HFF-Myc (cell line): ENCODE measurements around the gene DCAF17.

Experiments
- DNase-seq: peaks from one replicate; pipeline ENCODE4 v3.0.0-alpha.2; 2011; ENCODE audit warnings: low read depth; ENCODE audit errors: extremely low read depth
- H3K4me3 ChIP-seq: replicated peaks from 2 replicates; pipeline ENCODE4 v1.5.1; 2011; ENCODE audit warnings: low read depth, mild to moderate bottlenecking, control low read depth, low read length
- TF ChIP-seq, protein P1 (sequence below): IDR thresholded peaks from 2 replicates; pipeline ENCODE4 v1.5.1; 2012; ENCODE audit warnings: mild to moderate bottlenecking, low read depth, low read length, control low read depth; ENCODE audit errors: missing control alignments

The DCAF17 gene

DNA sequence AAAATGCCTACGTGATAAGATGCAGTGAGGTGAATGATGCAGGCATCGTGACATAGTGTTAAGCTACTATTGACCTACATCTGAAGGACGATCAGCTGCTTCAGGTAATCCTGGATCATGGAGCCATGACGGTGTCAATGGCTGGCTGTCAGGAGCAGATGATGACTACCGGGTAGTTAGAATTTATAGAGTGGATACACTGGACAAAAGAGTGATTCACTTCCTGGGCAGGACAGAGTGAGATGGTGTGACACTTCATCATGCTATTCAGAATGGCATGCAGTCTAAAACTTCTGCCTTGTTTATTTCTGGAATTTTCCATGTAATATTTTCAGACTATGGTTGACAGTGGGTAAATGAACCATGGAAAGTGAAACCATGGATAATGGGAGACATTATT lies 29.8 kb upstream of the DCAF17 start:
- DNase-seq: no peak
- H3K4me3 ChIP-seq: no peak overlapping the region
- TF ChIP-seq, protein P1, sequence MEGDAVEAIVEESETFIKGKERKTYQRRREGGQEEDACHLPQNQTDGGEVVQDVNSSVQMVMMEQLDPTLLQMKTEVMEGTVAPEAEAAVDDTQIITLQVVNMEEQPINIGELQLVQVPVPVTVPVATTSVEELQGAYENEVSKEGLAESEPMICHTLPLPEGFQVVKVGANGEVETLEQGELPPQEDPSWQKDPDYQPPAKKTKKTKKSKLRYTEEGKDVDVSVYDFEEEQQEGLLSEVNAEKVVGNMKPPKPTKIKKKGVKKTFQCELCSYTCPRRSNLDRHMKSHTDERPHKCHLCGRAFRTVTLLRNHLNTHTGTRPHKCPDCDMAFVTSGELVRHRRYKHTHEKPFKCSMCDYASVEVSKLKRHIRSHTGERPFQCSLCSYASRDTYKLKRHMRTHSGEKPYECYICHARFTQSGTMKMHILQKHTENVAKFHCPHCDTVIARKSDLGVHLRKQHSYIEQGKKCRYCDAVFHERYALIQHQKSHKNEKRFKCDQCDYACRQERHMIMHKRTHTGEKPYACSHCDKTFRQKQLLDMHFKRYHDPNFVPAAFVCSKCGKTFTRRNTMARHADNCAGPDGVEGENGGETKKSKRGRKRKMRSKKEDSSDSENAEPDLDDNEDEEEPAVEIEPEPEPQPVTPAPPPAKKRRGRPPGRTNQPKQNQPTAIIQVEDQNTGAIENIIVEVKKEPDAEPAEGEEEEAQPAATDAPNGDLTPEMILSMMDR: no peak

DNA sequence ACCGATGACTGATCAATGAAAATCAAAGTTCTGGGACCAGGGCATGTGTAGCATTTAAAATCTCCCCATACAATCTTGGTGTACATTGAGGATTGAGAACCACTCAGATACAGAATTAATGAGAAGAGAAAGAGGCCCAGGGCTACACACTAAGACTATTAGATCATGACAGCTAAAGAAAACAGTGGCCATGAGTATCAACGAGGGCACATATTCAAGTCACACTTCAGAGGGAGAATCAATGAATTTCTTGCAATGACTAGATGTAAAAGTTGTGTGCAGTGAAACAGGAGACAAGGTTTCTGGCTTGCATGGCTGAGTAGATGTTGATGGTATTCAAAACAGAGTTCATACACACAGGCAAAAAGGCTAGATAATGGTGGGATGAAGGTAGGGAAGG lies 29.3 kb upstream of the DCAF17 start:
- H3K4me3 ChIP-seq: no peak overlapping the region
- TF ChIP-seq, protein P1: no peak
- no peak for DNase-seq

DNA sequence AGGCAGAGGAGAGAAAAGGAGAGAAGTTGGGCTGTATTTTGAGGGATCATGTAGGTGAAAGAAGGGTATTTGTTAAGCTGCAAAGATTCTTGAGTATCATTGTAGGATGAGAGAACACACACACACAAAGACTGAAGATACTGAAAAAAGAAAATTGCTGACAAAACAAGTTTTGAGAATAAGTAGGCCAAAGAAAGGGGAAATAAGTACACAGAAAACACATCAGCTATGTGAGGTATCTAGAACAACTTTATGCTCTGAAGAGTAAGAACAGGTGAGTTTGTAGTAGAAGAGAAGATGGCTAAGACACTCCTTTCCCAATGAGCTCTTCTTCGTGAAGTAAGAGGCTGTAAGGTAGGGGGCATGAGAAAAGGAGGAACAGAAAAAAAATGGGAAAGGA lies 28.5 kb upstream of the DCAF17 start:
- TF ChIP-seq, protein P1: no peak
- DNase-seq: no peak

DNA sequence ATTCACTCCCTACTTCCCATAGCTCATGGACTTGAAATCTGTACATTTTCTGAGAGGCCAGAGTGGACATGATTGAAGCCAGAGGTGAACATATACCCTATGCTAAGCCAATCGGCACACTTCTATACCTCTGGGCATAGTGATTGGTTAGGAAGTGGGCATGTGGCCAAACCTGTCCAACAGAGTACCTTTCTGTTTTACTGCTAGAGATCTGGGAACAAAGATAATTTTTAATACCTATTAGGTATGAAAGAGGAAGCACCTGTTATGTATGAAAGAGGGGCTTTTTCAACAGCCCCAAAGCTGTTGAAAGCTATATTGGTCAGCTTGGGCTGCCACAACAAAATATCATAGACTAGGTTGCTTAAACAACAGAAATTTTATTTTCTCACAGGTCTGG lies 28.0 kb upstream of the DCAF17 start:
- TF ChIP-seq, protein P1: no peak
- no peak for DNase-seq

More for the DNA sequence above, 28.5 kb upstream of the DCAF17 start:
- no peak overlapping the region for H3K4me3 ChIP-seq

DNA sequence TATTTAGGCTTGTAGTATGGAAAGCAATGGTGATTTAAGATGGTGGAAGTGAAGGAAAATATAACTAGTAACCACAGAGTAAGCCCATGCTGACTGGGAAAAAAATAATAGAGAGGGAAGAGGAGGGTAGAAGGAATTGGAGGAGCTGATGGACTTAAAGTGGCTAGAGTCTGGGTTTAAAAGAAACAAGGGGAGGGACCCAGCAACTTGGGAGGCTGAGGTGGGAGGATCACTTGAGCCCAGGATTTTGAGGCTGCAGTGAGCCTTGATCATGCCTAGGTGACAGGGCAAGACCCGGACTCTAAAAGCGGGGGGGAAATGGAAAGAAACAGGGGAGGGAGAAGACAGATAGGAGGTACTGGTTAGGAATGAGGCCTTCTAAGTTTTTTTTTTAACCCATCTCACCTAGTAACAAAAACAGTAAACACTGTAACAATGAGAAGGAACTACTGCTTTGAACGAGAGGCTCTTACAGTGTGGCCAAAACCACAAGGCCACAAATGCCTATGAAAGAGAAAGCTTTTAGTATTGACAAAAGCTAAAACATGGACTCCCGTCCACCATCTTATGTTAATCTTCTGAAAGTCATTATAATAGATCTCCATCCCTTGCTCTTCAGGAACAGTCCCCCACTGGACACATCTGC lies 26.9 kb upstream of the DCAF17 start:
- DNase-seq: no peak
- H3K4me3 ChIP-seq: no peak overlapping the region
- TF ChIP-seq, protein P1: no peak

More for the DNA sequence above, 28.0 kb upstream of the DCAF17 start:
- no peak overlapping the region for H3K4me3 ChIP-seq

DNA sequence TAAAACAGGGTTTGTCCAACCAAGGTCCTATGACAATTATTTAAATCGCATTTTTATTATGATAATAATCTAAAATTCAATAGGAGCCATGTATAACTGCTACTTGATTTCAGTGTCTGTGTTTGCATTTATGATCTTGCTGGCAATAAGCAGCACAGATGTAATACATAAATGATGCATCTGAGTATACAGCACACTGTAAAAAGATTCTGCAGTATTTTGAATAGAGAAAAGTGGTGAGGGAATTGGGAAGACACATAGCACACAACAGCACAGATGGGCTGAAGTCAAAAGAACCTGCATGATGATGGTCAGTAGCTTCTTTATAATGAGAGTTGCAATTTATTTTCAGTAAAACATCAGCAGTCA lies 26.4 kb upstream of the DCAF17 start:
- no peak overlapping the region for H3K4me3 ChIP-seq
- TF ChIP-seq, protein P1: no peak
- no peak for DNase-seq

DNA sequence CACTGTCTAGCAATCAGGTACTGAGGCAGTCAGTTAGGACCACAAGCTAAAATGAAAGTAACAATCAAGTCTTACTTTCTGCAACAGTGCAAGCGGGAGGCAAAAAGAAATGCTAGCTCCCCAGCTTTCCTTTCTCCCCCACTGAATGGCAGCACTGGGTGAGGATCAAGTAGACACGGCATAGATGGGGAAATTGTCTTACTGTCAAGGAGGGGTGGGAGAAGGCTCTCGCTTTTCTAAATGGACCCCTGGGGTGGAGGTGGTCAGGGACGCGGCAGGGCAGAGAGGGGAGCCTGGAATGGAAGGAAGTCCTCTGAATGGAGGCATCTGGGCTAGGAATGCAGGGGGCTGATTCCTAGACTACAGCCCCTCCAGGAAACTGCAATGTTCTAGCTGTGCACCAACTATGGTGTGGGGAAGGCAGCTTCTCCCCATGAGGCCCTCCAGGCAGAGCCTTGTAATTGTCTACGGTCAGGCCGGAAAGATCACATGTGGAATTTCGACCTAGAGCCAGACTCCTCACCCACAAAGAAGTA lies 24.5 kb upstream of the DCAF17 start:
- DNase-seq: no peak
- TF ChIP-seq, protein P1: no peak

More for the DNA sequence above, 24.5 kb upstream of the DCAF17 start:
- H3K4me3 ChIP-seq: peak overlapping the region; percentile 13; the same call in 1 of the 2 replicates
